Measurements from ENCODE around the gene GMDS. TPM values are rescaled to one million over a fixed set of nuclear protein-coding genes. Genes with fewer than 3 reads are reported as not detected.

Gene GMDS
- total RNA-seq, 1 experiment from 2014 or later, result 27.6 TPM

DNA sequence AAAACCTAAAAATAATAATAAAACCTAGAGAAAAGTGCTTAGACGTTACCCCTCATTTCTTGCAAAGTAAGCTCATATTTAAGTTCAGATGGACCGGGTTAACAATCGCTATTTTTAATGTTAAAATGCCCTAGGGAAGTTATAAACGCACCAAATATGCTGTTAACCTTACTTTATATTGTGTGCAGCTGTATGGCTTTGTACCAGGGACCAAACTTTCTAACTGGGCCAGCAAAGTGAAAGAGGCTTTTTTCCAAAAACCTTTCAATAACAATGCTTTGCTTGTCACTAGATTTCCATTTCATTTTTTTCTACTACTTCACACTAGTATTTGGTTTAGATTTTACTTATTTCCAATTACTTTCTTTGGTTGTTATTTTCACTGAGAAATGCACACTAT is 387.2 kb downstream of the GMDS start:
- no peak overlapping the region for H2BK120ac ChIP-seq (ENCODE audit: low read depth, low read length, poor library complexity, severe bottlenecking)
- no peaks in the 10 kb centered on the region for H3K79me2 ChIP-seq (ENCODE audit: insufficient read depth, low read length)
- H3T11ph ChIP-seq (ENCODE audit: low read length), result no peak overlapping the region
- H4K91ac ChIP-seq (ENCODE audit: insufficient read length, low read depth, low read length), result no peak overlapping the region
- no peak overlapping the region for H4K5ac ChIP-seq (ENCODE audit: insufficient read length, low read depth, low read length)
- no peak overlapping the region for H3K23ac ChIP-seq (ENCODE audit: insufficient read length, low read depth, low read length)
- Mint-ChIP-seq H3K36me3 (ENCODE audit: insufficient read depth in 1 of 3, low read depth in 3 of 3) (no peaks in the 10 kb centered on the region), H3K27me3 (ENCODE audit: low read depth) (no peaks in the 10 kb centered on the region), H3K27ac (no peak overlapping the region), H3K4me3 (no peak overlapping the region), H3K4me1 (peaks cover 14 to 18% of the 10 kb centered on the region in 2 experiments), H3K9me3 (no peaks in the 10 kb centered on the region)
- TF ChIP-seq, protein P1, sequence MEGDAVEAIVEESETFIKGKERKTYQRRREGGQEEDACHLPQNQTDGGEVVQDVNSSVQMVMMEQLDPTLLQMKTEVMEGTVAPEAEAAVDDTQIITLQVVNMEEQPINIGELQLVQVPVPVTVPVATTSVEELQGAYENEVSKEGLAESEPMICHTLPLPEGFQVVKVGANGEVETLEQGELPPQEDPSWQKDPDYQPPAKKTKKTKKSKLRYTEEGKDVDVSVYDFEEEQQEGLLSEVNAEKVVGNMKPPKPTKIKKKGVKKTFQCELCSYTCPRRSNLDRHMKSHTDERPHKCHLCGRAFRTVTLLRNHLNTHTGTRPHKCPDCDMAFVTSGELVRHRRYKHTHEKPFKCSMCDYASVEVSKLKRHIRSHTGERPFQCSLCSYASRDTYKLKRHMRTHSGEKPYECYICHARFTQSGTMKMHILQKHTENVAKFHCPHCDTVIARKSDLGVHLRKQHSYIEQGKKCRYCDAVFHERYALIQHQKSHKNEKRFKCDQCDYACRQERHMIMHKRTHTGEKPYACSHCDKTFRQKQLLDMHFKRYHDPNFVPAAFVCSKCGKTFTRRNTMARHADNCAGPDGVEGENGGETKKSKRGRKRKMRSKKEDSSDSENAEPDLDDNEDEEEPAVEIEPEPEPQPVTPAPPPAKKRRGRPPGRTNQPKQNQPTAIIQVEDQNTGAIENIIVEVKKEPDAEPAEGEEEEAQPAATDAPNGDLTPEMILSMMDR (conservative IDR thresholded peaks at IDR 0.05), result no peak
- H2AFZ ChIP-seq (ENCODE audit: low read length), result no peak overlapping the region
- H3K4ac ChIP-seq (ENCODE audit: low read depth, low read length), result no peak overlapping the region
- H2BK12ac ChIP-seq (ENCODE audit: insufficient read length, low read depth, low read length), result no peak overlapping the region
- no peak overlapping the region for H3K18ac ChIP-seq (ENCODE audit: insufficient read length, low read depth, low read length)
- H2AK5ac ChIP-seq (ENCODE audit: insufficient read length, low read length), result no peak overlapping the region
- no peak overlapping the region for H2BK20ac ChIP-seq (ENCODE audit: low read depth, low read length, poor library complexity, severe bottlenecking)
- no peak overlapping the region for H3K9ac ChIP-seq (ENCODE audit: extremely low read depth, insufficient read length, low read length)
- H3K79me1 ChIP-seq (ENCODE audit: insufficient read depth, low read depth, low read length, poor library complexity, severe bottlenecking), result no peaks in the 10 kb centered on the region
- no peak for DNase-seq
- no peak overlapping the region for H4K8ac ChIP-seq (replicated peaks; ENCODE audit: insufficient read length, low read depth, low read length)
- no peak overlapping the region for H3K27ac ChIP-seq (ENCODE audit: insufficient read length, low read depth, low read length)
- H3K56ac ChIP-seq (ENCODE audit: insufficient read length, low read depth, low read length), result no peak overlapping the region
- no peak overlapping the region for H3K4me2 ChIP-seq (ENCODE audit: insufficient read depth, insufficient read length, low read length)
- H3K27me3 ChIP-seq (ENCODE audit: insufficient read depth, low read length), result no peaks in the 10 kb centered on the region
- H4K20me1 ChIP-seq (ENCODE audit: control insufficient read depth, insufficient read depth, insufficient read length), result no peaks in the 10 kb centered on the region
- H2BK15ac ChIP-seq (ENCODE audit: low read depth, low read length), result no peak overlapping the region
- H2BK5ac ChIP-seq (ENCODE audit: insufficient read length, low read length), result no peak overlapping the region
- H3K9me3 ChIP-seq (ENCODE audit: control insufficient read depth, low read depth, low read length), result no peaks in the 10 kb centered on the region
- H3K4me1 ChIP-seq (ENCODE audit: insufficient read depth, low read length), result no peaks in the 10 kb centered on the region
- WGBS (ENCODE audit: extremely low coverage, insufficient read length, low lambda C conversion rate), result no CpG with 5 or more reads among the region's 4 CpGs
- H3K23me2 ChIP-seq (ENCODE audit: insufficient read length, low read depth, low read length, poor library complexity, severe bottlenecking), result no peaks in the 10 kb centered on the region
- H3K14ac ChIP-seq (ENCODE audit: insufficient read depth, low read length), result no peak overlapping the region
